IPS-NIHi7 (cell line): Measurements from ENCODE around the gene ANKRD33.

Experiments used
- DNase-seq: peaks from one replicate; pipeline ENCODE4 v3.0.0; 2012; ENCODE audit warnings: mixed read lengths; ENCODE audit errors: extremely low spot score

The ANKRD33 gene, protein sequence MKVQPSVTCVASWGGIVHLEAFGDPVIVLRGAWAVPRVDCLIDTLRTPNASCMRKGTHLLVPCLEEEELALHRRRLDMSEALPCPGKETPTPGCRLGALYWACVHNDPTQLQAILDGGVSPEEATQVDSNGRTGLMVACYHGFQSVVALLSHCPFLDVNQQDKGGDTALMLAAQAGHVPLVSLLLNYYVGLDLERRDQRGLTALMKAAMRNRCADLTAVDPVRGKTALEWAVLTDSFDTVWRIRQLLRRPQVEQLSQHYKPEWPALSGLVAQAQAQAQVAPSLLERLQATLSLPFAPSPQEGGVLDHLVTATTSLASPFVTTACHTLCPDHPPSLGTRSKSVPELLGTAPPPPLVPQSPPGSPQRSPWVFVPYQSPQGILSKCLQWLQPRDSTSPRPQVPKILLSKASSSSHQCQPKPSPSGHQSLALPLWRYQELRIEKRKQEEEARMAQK

DNA sequence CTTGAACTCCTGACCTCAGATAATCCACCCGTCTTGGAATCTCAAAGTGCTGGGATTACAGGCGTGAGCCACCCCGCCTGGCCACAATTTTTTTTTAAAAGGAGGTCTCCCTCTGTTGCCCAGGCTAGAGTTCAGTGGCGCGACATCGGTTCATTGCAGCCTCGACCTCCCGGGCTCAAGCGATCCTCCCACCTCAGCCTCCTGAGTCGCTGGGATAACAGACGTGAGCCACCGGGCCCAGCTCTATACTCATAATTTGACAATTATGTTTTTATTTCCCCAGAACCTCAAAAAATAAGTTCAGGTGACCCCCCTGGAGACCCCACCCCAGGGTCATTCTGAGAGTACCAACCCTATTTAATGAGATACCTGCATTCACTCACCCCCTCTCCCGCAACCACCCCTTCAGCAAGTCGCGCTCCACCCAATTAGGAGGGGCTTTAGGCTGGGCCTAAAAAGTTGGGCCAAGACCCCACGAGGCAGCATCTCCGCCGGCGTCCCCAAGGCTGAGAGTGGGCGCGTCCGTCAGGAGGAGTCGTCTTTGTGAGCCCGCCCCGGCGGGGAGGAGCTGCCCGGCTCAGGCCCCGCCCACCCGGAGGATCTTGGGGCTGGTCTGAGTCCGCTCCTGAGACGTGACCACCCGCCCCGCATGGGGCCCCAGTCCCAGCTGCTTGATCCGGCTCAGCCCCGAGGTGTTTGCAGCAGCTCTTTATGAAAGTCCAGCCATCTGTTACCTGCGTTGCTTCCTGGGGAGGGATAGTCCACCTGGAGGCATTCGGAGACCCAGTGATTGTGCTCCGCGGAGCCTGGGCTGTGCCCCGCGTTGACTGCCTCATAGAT, at the start of gene ANKRD33:
Gene ANKRD33, plus strand, starts transcription at position 628 of the 840 bp plus-strand sequence. Its CDS starts 84 bp downstream, at position 712.
- peak; percentile 95 for DNase-seq

DNA sequence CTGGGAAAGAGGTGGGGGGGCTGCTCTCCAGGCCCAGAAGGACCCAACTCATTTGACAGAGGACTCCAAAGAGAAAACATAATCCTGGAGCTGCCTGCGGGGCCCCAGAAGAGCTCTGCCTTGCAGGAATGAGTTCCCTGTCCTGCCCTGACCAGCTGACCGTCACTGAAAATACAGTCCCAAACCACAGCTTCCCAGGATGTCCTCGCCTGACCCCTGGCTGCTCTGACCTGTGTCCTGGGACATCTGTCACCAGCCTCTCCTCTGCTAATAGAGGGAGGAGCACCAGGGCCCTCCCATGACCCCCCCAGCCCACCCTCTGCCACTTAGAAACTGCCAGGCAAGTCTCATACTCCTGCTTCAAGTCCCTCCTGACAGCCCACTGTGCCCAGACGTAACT, 49.1 kb upstream of the ANKRD33 start:
- no peak for DNase-seq

DNA sequence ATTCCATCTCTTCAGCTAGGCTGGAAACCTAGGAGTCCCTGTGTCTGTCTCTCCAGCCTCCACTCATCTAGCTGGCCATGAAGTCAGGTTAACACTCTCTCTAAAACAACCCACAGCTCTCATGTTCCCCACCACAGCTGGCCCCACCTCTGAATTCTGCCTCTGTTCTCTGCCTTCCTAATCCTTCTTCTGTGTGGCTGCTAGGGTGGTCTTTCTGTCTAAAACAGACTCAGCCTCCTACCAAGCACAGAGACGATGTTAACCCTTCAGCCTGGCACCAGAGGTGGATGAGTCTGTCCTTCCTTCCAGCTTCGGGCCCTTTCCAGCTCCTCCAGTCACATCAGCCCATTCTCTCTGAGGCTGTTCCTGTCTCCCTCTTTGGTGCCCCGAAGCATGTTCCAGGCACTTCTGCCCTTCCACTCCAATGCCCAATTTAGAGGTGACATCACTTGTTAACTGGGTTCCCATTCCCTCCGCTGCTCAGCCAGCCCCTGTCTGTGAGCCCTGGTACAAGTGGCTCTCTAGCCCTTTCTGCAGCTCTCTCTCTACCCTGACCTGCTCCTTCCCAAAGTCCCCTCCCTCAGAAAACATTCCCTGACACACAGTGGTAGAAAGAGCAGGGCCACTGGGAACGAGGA, 48.5 kb upstream of the ANKRD33 start:
- no peak for DNase-seq

- no peak for DNase-seq
Measured at GRCh38 chr12:51840966-51841365, 46.9 kb upstream of the ANKRD33 start.

DNA sequence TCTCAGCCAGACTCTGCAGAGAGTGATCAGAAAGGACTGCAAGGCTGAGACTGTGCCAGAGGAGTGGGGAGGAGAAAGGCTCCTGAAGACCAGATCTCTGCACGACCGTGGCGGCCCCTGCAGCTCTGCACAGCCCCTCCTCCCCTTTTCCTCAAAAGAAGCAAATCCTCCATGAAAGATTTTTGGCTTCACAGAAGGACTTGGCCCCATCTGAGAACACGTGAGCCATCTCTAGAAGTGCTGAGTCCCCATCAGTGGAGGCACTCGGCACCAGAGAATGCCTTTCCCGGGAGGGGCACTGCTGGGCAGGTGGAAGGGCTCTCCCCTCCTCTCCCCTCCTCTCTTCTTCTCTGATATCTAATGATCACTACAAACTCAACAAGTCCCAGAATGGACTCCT, 46.2 kb upstream of the ANKRD33 start:
- no peak for DNase-seq

DNA sequence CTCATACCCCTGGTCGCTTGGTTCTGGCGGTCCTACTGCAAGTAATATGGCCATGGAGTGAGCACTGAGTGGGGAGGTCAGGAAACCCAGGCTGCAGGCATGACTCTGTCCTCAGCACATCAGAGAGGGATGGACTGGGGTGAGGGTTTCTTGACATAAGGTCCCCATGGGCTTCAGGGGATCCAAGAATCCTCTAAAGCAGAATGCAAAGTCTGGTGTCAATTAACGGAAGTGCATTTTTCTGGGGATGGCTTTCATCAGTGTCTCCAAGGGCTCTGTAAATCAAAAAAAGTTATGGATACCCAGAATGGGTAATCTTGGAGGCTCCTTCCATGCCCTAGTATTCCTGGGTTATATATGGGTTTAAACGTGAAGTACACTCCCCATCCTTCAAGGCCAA, 43.0 kb upstream of the ANKRD33 start:
- DNase-seq: no peak

DNA sequence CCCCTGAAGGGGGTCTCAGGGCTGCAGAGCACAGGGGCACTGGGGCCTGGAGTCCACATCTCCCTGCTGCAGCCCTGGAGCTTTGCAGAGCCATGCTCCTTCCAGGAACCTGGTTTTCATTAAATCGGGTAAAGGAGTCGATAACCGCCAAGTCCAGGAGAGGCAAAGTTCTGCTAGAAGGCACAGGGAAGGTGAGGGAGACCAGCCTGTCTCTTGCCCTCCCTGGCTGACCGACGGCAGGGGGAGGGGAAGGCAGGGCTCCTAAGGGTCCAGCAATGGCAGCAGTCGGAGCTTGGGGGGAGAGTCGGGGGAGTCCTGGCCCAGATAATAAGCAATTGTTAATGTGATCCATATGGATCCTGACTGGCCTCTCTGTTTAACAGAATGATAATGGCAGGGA, 42.4 kb upstream of the ANKRD33 start:
- no peak for DNase-seq

DNA sequence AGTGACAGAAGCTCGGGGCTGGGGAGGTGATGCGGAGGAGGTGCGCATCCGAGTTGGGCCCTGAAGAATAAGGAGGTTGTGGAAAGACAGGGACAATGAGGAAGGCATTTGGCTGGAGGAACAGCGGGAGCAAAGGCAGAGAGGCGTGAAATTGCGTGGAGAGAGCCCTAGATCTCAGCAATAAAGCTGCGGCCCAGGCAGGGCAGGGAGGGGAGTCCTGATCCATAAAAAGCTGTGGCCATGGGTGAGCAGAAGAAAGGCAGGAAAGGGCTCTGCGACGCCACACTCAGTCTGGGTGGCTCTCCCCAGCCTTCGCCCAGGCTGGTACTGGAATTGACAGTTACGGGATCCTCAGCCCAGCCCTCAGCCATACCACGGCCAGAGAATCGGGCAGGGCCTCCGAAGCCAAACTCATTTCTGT, 41.6 kb upstream of the ANKRD33 start:
- DNase-seq: no peak

DNA sequence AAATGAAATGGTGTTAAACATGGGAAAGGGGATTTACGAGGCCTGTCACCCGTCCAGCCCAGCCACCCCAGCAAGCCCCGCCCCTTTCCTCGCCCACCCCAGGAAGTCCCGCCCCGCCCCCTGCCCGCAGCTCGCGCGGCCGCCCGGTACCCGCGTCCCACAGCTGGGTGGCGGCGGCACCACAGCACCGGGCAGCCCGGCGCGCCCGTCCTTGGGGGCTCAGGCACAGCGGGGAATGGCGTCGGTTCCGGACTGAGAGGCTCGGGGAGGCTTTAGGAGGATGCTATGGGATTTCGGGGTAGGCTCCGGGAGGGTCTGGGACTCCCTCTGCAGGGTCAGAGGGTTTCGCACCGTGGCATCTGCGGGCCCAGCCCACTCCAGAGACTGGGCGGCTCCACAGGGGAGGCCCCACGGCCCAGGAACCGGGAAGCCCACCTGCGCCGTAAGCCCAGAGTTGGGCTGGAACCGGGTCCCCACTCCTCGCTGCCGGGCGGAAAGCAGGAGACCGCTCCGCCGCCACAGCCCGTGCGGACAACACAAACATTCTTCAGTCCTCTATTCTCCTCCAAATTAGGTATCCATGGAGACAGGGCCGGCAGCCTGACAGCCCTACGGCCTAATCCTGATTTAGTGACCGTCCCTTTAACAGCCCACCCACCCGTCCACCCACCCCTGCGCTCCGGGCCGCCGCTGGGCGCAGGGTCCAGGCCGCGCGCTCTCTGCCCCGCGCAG, 40.8 kb upstream of the ANKRD33 start:
- peak; percentile 80 for DNase-seq

DNA sequence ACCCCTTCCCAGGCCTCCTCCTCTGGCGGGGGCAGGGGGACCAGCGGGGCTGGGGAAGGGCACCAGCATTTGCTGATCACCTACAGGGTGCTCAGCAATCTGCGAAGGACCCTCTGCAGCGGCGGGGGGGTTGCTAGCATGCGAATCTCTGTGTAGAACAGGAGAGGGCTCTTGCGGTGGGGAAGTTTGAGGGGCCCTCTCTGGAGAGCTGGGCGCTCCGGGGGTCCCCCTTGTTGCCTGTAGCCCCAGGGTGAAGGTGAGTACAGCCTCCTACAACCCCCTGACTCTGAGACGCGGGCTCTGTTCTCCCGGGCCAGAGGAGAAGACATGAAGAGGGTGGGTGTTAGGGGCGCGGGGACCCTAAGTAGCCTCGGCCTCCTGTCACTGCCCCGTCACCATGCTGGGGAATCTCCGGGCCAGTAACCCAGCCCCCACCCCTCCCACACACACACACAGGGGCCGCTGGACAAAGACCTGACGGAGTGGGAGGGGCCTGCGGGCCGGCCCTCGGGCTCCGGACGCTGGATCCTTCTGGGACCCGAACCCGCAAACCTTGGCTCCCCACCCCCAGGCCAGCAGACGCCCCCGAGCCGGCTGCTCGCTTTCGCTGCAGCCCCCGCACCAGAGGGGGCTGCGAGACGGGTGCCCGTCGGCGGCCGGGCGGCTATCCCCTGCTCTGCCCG, 40.1 kb upstream of the ANKRD33 start:
- DNase-seq: no peak

DNA sequence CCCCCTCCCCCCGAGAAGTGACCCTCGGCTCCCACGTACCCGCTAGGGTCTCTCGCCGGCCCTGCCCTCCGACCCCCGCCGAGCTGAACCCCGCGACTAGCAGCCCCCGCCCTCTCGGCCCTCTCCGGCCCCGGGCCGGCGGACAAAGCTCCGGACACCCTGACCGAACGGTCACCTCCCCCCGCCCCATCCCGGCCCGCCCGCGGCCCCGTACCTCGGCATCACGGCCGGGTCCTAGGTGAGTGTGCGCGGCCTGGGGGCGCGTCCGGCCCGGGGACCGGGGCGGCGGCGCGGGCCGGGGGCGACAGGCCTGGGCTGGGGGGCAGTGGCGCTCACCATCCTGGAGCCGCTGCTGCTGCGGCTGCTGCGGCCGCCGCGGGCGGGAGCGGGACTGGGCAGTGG, 39.6 kb upstream of the ANKRD33 start, which contains the start of gene FIGNL2:
Gene FIGNL2, minus strand, starts transcription at position 393 of the 402 bp plus-strand sequence. CDS start 26,305 bp downstream, outside the sequence.
- DNase-seq: no peak

GRCh38 chr12:51848841-51849735, 38.8 kb upstream of the ANKRD33 start:
- peak; percentile 90 for DNase-seq

DNA sequence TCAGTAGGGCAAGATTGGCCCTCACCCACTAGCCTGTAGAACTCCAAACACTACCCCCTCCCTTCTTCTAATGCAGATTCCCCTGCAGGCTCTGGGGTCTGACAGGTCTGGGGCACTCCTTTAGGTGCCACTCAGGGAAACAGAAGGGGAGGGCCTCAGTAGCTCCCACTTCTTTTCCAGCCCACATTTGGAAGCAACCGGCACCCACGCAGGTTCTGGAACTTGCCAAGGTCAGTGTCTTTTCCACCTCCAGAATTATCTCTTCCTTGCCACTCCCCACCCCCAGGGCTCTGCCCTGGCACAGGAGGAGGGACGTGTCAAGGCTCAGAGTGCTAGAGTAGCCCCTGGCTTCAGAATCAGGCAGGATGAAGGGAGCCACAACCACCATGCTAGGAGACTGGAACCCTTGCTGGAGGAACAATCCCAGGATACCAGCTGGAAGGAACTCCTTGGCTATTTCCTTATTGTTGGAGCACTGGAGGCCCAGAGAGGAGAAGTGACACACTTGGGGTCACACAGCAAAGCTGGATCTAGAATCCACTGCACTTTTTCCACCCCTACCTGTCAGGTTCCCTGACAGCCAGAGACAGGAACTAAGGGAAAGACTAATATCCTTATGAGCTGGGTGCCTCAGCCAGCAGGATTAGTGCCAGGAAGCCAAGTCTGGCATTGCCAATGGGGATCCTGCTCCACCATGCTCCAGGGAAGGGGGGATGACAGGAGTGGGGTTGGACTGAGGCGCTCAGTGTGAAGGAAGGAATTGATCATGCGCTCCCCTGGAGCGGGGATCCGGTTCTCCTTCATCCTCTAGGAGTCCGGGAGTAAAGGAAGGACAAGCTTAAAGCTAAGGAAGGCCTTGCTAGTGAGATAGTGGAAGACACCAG, 37.6 kb upstream of the ANKRD33 start:
- DNase-seq: no peak

GRCh38 chr12:51850965-51851299, 37.0 kb upstream of the ANKRD33 start:
- no peak for DNase-seq

GRCh38 chr12:51851413-51852124, 36.3 kb upstream of the ANKRD33 start:
- no peak for DNase-seq

- DNase-seq: no peak
Measured at GRCh38 chr12:51852404-51853137, 35.3 kb upstream of the ANKRD33 start.

GRCh38 chr12:51855586-51856428, 32.1 kb upstream of the ANKRD33 start:
- peak; percentile 89 for DNase-seq
